Measurements from ENCODE around the gene ANKRD17. TPM values are rescaled to one million over a fixed set of nuclear protein-coding genes. Genes with fewer than 3 reads are reported as not detected.

The ANKRD17 gene
- total and polyA plus RNA-seq, 4 donors = 67.0 to 99.9 (median 73.9) TPM

- Histone ChIP-seq H3K9me3 (ENCODE audit: control insufficient read depth, insufficient read depth, low read length) (no peaks in the 10 kb centered on the region), H3K27ac (ENCODE audit: low read depth, low read length) (no peak overlapping the region), H3K4me3 (ENCODE audit: low read depth, low read length) (no peak overlapping the region), H3K4me1 (ENCODE audit: control insufficient read depth, insufficient read depth, low read length) (no peaks in the 10 kb centered on the region), H3K27me3 (ENCODE audit: control insufficient read depth, insufficient read depth, low read length) (no peaks in the 10 kb centered on the region), H3K36me3 (ENCODE audit: control insufficient read depth, insufficient read depth, low read length) (no peaks in the 10 kb centered on the region)
- no peak for DNase-seq (ENCODE audit: low read depth in 4 of 6, low spot score in 6 of 6)
- 99% methylated on average over 7 of the region's 9 CpGs for WGBS (ENCODE audit: insufficient coverage)
Observed at GRCh38 chr4:73189274-73189810, 69.3 kb downstream of the ANKRD17 start.

DNA sequence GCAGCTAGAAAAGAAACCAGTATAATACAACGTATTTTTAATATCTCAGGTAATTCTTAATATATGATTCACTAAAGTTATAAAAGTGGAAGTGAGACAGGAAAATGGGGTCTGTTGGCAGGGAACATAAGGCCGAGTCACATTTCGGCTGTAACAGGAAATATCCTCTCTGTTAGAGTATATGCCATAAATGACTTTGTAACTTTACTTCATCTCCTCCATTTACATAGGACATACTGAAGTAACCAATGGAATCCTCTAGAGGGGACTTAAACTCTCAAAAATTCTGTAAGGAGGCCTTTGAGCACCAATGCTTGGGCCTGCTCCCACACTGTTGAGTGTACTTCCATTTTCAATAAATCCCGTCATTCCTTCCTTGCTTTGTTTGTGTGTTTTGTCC is 71.3 kb downstream of the ANKRD17 start:
- no peaks in the 10 kb centered on the region for H3K36me3 ChIP-seq (ENCODE audit: control insufficient read depth, insufficient read depth, low read length)
- no peaks in the 10 kb centered on the region for H3K27me3 ChIP-seq (ENCODE audit: control insufficient read depth, insufficient read depth, low read length)
- no CpG with 5 or more reads among the region's 4 CpGs for WGBS (ENCODE audit: insufficient coverage)
- DNase-seq (ENCODE audit: low read depth in 4 of 6, low spot score in 6 of 6) = no peak
- no peaks in the 10 kb centered on the region for H3K9me3 ChIP-seq (ENCODE audit: control insufficient read depth, insufficient read depth, low read length)
- no peaks in the 10 kb centered on the region for H3K4me1 ChIP-seq (ENCODE audit: control insufficient read depth, insufficient read depth, low read length)
- no peak overlapping the region for H3K4me3 ChIP-seq (ENCODE audit: low read depth, low read length)
- H3K27ac ChIP-seq (ENCODE audit: low read depth, low read length) = no peak overlapping the region

DNA sequence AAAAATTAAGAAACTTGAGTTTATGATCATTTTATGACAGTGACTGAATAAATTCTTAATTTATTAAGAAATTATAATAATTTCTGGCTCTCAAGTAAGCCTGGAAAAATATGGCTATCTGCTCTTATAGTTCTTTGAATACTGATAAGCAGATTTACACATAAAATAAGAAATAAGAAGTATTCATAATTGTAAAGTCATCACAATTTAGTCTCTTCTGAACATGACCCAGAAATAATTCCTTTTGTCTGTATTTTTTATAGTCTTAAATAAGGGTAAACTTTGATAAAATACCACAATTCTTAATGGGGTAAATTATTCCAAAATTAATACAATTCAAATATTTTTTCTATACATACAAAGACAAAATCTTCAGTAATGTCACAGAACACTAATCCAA is 72.7 kb downstream of the ANKRD17 start:
- Histone ChIP-seq H3K4me3 (ENCODE audit: low read depth, low read length) (no peak overlapping the region), H3K36me3 (ENCODE audit: control insufficient read depth, insufficient read depth, low read length) (no peaks in the 10 kb centered on the region), H3K4me1 (ENCODE audit: control insufficient read depth, insufficient read depth, low read length) (no peaks in the 10 kb centered on the region), H3K27ac (ENCODE audit: low read depth, low read length) (no peak overlapping the region), H3K9me3 (ENCODE audit: control insufficient read depth, insufficient read depth, low read length) (no peaks in the 10 kb centered on the region), H3K27me3 (ENCODE audit: control insufficient read depth, insufficient read depth, low read length) (no peaks in the 10 kb centered on the region)
- DNase-seq (ENCODE audit: low read depth in 4 of 6, low spot score in 6 of 6) = no peak

GRCh38 chr4:73181231-73181630 is 77.4 kb downstream of the ANKRD17 start:
- no peaks in the 10 kb centered on the region for H3K9me3 ChIP-seq (ENCODE audit: control insufficient read depth, insufficient read depth, low read length)
- DNase-seq (ENCODE audit: low read depth in 4 of 6, low spot score in 6 of 6) = no peak
- WGBS (ENCODE audit: insufficient coverage) = no CpG with 5 or more reads among the region's 3 CpGs
- no peaks in the 10 kb centered on the region for H3K27me3 ChIP-seq (ENCODE audit: control insufficient read depth, insufficient read depth, low read length)
- no peak overlapping the region for H3K27ac ChIP-seq (ENCODE audit: low read depth, low read length)
- no peaks in the 10 kb centered on the region for H3K4me1 ChIP-seq (ENCODE audit: control insufficient read depth, insufficient read depth, low read length)
- no peak overlapping the region for H3K4me3 ChIP-seq (ENCODE audit: low read depth, low read length)
- no peaks in the 10 kb centered on the region for H3K36me3 ChIP-seq (ENCODE audit: control insufficient read depth, insufficient read depth, low read length)

DNA sequence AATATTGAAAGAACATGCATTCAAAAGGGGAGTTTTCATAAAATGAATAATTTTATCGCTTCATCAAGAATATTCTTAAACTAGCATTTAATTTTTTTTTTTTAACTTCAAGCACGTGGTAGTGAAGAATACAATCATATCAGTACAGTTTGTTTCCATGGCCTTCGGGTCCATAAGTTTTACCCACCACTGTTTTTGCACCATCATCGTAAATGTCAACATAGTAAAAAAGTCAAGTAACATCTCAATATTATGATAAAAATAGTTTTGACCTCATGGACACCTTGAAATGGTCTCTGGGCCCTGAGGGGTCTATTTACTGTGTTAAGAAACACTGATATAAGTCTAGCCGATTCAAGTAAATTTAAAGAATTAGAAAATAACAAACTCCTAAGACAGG is 80.2 kb downstream of the ANKRD17 start:
- no peak overlapping the region for H3K27ac ChIP-seq (ENCODE audit: low read depth, low read length)
- no CpG with 5 or more reads among the region's 5 CpGs for WGBS (ENCODE audit: insufficient coverage)

GRCh38 chr4:73172161-73172560 is 86.4 kb downstream of the ANKRD17 start:
- no peak for DNase-seq (ENCODE audit: low read depth in 4 of 6, low spot score in 6 of 6)
- Histone ChIP-seq H3K4me1 (ENCODE audit: control insufficient read depth, insufficient read depth, low read length) (no peaks in the 10 kb centered on the region), H3K4me3 (ENCODE audit: low read depth, low read length) (no peak overlapping the region), H3K36me3 (ENCODE audit: control insufficient read depth, insufficient read depth, low read length) (peaks cover 25% of the 10 kb centered on the region), H3K9me3 (ENCODE audit: control insufficient read depth, insufficient read depth, low read length) (peaks cover 2% of the 10 kb centered on the region), H3K27me3 (ENCODE audit: control insufficient read depth, insufficient read depth, low read length) (no peaks in the 10 kb centered on the region), H3K27ac (ENCODE audit: low read depth, low read length) (no peak overlapping the region)
- no CpG with 5 or more reads among the region's 2 CpGs for WGBS (ENCODE audit: insufficient coverage)

More for the DNA sequence above, 80.2 kb downstream of the ANKRD17 start:
- no peaks in the 10 kb centered on the region for H3K27me3 ChIP-seq (ENCODE audit: control insufficient read depth, insufficient read depth, low read length)
- H3K9me3 ChIP-seq (ENCODE audit: control insufficient read depth, insufficient read depth, low read length) = peaks cover 2% of the 10 kb centered on the region
- H3K4me3 ChIP-seq (ENCODE audit: low read depth, low read length) = no peak overlapping the region
- peaks cover 3% of the 10 kb centered on the region for H3K36me3 ChIP-seq (ENCODE audit: control insufficient read depth, insufficient read depth, low read length)
- no peak for DNase-seq (ENCODE audit: low read depth in 4 of 6, low spot score in 6 of 6)
- no peaks in the 10 kb centered on the region for H3K4me1 ChIP-seq (ENCODE audit: control insufficient read depth, insufficient read depth, low read length)

DNA sequence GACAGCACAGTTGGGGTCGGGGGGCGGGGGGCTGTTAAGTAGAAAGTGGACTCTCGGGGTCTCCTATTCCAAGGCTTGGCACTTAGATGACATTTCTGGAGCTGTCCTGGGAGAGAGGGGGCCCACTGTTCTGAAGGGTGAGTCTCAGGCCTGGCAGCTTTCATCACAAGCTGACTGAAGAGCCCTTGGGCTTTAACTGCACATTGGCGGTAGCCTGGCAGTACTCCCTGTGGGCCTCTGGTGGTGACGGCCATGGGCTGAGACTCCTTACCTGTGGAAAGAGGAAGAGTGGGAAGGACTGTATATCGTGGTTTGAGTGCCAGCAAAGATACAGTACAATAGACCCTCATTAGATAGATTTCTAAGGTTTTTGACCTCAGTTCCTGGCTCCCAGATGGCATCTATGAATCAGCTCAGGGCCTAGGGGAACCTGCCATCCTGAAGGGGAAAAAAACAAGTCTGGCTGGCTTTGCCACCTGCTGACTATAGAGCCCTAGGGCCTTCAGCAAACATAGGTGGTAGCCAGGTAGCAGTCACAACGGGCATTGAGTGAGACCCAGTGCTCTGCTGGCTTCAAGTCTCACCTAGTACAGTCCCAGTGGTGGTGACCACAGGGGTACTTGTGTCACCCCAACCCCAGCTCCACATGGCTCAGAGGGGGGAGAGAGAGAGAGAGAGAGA is 87.9 kb downstream of the ANKRD17 start:
- peaks cover 4% of the 10 kb centered on the region for H3K9me3 ChIP-seq (ENCODE audit: control insufficient read depth, insufficient read depth, low read length)
- H3K27ac ChIP-seq (ENCODE audit: low read depth, low read length) = no peak overlapping the region
- H3K27me3 ChIP-seq (ENCODE audit: control insufficient read depth, insufficient read depth, low read length) = no peaks in the 10 kb centered on the region
- peaks cover 25% of the 10 kb centered on the region for H3K36me3 ChIP-seq (ENCODE audit: control insufficient read depth, insufficient read depth, low read length)
- WGBS (ENCODE audit: insufficient coverage) = 93% methylated on average over 5 of the region's 7 CpGs
- H3K4me3 ChIP-seq (ENCODE audit: low read depth, low read length) = no peak overlapping the region
- DNase-seq (ENCODE audit: low read depth in 4 of 6, low spot score in 6 of 6) = no peak
- no peaks in the 10 kb centered on the region for H3K4me1 ChIP-seq (ENCODE audit: control insufficient read depth, insufficient read depth, low read length)

DNA sequence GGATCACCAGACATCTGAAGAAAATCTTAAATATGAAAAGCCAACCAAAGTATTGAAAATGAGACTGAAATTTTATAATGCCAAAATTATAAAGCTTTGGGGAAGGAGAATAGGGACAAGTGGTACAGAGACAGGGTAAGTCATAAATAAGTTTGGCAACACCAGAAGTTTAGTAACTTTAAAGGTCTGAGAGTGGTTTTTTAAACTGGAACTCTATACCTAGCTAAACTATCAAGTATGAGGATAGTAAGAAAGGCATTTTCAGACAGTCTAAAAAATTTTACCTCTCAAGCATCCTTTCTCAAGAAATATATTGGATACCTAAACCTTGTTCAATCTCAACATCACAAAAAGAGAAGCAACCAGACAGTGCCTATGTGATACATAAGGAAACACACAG is 92.4 kb downstream of the ANKRD17 start:
- peaks cover 29% of the 10 kb centered on the region for H3K36me3 ChIP-seq (ENCODE audit: control insufficient read depth, insufficient read depth, low read length)

GRCh38 chr4:73161527-73162185 is 96.9 kb downstream of the ANKRD17 start:
- WGBS (ENCODE audit: insufficient coverage) = 100% methylated on average over 5 of the region's 8 CpGs
- Histone ChIP-seq H3K36me3 (ENCODE audit: control insufficient read depth, insufficient read depth, low read length) (peaks cover 12% of the 10 kb centered on the region), H3K27me3 (ENCODE audit: control insufficient read depth, insufficient read depth, low read length) (no peaks in the 10 kb centered on the region), H3K27ac (ENCODE audit: low read depth, low read length) (no peak overlapping the region), H3K4me3 (ENCODE audit: low read depth, low read length) (no peak overlapping the region), H3K9me3 (ENCODE audit: control insufficient read depth, insufficient read depth, low read length) (peaks cover 2% of the 10 kb centered on the region), H3K4me1 (ENCODE audit: control insufficient read depth, insufficient read depth, low read length) (no peaks in the 10 kb centered on the region)
- no peak for DNase-seq (ENCODE audit: low read depth in 4 of 6, low spot score in 6 of 6)

More for the DNA sequence above, 92.4 kb downstream of the ANKRD17 start:
- Histone ChIP-seq H3K9me3 (ENCODE audit: control insufficient read depth, insufficient read depth, low read length) (peaks cover 2% of the 10 kb centered on the region), H3K27ac (ENCODE audit: low read depth, low read length) (no peak overlapping the region), H3K27me3 (ENCODE audit: control insufficient read depth, insufficient read depth, low read length) (no peaks in the 10 kb centered on the region), H3K4me3 (ENCODE audit: low read depth, low read length) (no peak overlapping the region), H3K4me1 (ENCODE audit: control insufficient read depth, insufficient read depth, low read length) (no peaks in the 10 kb centered on the region)
- no peak for DNase-seq (ENCODE audit: low read depth in 4 of 6, low spot score in 6 of 6)

DNA sequence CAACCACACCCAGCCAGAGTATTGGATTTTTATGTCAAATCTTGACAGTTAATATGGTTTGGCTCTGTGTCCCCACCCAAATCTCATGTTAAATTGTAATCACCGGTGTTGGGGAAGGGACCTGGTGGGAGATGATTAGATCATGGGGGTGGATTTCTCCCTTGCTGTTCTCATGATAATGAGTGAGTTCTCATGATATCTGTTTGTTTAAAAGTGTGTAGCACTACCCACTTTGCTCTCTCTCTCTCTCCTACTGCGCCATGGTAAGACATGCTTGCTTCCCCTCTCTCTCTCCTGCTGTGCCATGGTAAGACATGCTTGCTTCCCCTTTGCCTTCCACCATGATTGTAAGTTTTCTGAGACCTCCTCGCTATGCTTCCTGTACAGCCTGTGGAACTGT is 102.2 kb downstream of the ANKRD17 start:
- WGBS (ENCODE audit: insufficient coverage) = no CpG with 5 or more reads among the region's 3 CpGs
- no peak for DNase-seq (ENCODE audit: low read depth in 4 of 6, low spot score in 6 of 6)
- no peak overlapping the region for H3K27ac ChIP-seq (ENCODE audit: low read depth, low read length)
- peaks cover 9% of the 10 kb centered on the region for H3K36me3 ChIP-seq (ENCODE audit: control insufficient read depth, insufficient read depth, low read length)
- H3K4me1 ChIP-seq (ENCODE audit: control insufficient read depth, insufficient read depth, low read length) = no peaks in the 10 kb centered on the region
- H3K27me3 ChIP-seq (ENCODE audit: control insufficient read depth, insufficient read depth, low read length) = no peaks in the 10 kb centered on the region
- H3K4me3 ChIP-seq (ENCODE audit: low read depth, low read length) = no peak overlapping the region
- no peaks in the 10 kb centered on the region for H3K9me3 ChIP-seq (ENCODE audit: control insufficient read depth, insufficient read depth, low read length)

Measured in spinal cord (tissue), 10 donors.